DND-41 (cell line): ENCODE results near the gene C3orf20.

Experiments used
- CTCF ChIP-seq: IDR thresholded peaks from 2 replicates; pipeline ENCODE4 v1.5.1; 2012; ENCODE audit warnings: borderline replicate concordance, low read length, moderate library complexity, mild to moderate bottlenecking; ENCODE audit not compliant: poor library complexity, severe bottlenecking; ENCODE audit errors: extremely low read depth
- EZH2 ChIP-seq: IDR thresholded peaks from 3 replicates; pipeline ENCODE4 v1.6.1; 2012; ENCODE audit warnings: borderline replicate concordance, low read depth, mild to moderate bottlenecking, moderate library complexity, low read length, inconsistent platforms; ENCODE audit not compliant: severe bottlenecking

- TF ChIP-seq CTCF (no peak), EZH2 (no peak)
Observed at GRCh38 chr3:14740983-14741382, 66.0 kb downstream of the C3orf20 start.
